ENCODE measurements around the gene TOGARAM1. TPM values are rescaled to one million over a fixed set of nuclear protein-coding genes. Genes with fewer than 3 reads are reported as not detected.

Gene TOGARAM1
- total RNA-seq, 2 experiments from 2014 or later = 4.5 to 5.4 TPM

- peaks cover 56% of the 10 kb centered on the region for H3K9me3 Mint-ChIP-seq
- POLR2A ChIA-PET = no interaction called here
- intact Hi-C loops (cut with micrococcal nuclease) = no loop called here
- peaks cover 65% of the 10 kb centered on the region for H3K36me3 Mint-ChIP-seq
- H3K4me3 Mint-ChIP-seq = peak overlapping the region; percentile 45
- no peaks in the 10 kb centered on the region for H3K27me3 Mint-ChIP-seq
- CTCF ChIA-PET = no interaction called here
- DNase-seq = no peak
- H3K27ac Mint-ChIP-seq = no peak overlapping the region
- peaks cover 69% of the 10 kb centered on the region for H3K4me1 Mint-ChIP-seq (ENCODE audit: low read depth)
Measured at GRCh38 chr14:44966601-44967336, 4.8 kb downstream of the TOGARAM1 start.

GRCh38 chr14:44968714-44969113 is 6.7 kb downstream of the TOGARAM1 start:
- ChIA-PET CTCF (no interaction called here), POLR2A (no interaction called here)
- Mint-ChIP-seq H3K4me3 (no peak overlapping the region), H3K4me1 (ENCODE audit: low read depth) (peaks cover 70% of the 10 kb centered on the region), H3K36me3 (peaks cover 62% of the 10 kb centered on the region), H3K27ac (no peak overlapping the region), H3K9me3 (peaks cover 56% of the 10 kb centered on the region), H3K27me3 (no peaks in the 10 kb centered on the region)
- intact Hi-C loops (cut with micrococcal nuclease) = no loop called here
- no peak for DNase-seq

GRCh38 chr14:44970907-44971306 is 8.9 kb downstream of the TOGARAM1 start:
- Mint-ChIP-seq H3K4me3 (no peak overlapping the region), H3K4me1 (ENCODE audit: low read depth) (peaks cover 57% of the 10 kb centered on the region), H3K27ac (no peak overlapping the region), H3K36me3 (peaks cover 48% of the 10 kb centered on the region), H3K9me3 (peaks cover 41% of the 10 kb centered on the region), H3K27me3 (no peaks in the 10 kb centered on the region)
- DNase-seq = no peak
- ChIA-PET POLR2A (no interaction called here), CTCF (no interaction called here)
- intact Hi-C loops (cut with micrococcal nuclease) = no loop called here

GRCh38 chr14:44971459-44971858 is 9.5 kb downstream of the TOGARAM1 start:
- no peak overlapping the region for H3K27ac Mint-ChIP-seq
- POLR2A ChIA-PET = no interaction called here

GRCh38 chr14:44979273-44979672 is 17.3 kb downstream of the TOGARAM1 start:
- no peak overlapping the region for H3K4me3 Mint-ChIP-seq
- no peak overlapping the region for H3K27ac Mint-ChIP-seq
- H3K27me3 Mint-ChIP-seq = no peaks in the 10 kb centered on the region
- H3K4me1 Mint-ChIP-seq (ENCODE audit: low read depth) = peaks cover 15% of the 10 kb centered on the region
- DNase-seq = no peak
- intact Hi-C loops (cut with micrococcal nuclease) = no loop called here
- ChIA-PET POLR2A (no interaction called here), CTCF (interaction anchor here (0.6 kb wide), 1 partner anchor 290 kb away, joined by 4 read pairs; no protein-coding TSS in a partner anchor)
- no peaks in the 10 kb centered on the region for H3K9me3 Mint-ChIP-seq
- no peaks in the 10 kb centered on the region for H3K36me3 Mint-ChIP-seq

More at GRCh38 chr14:44971459-44971858, 9.5 kb downstream of the TOGARAM1 start:
- no peaks in the 10 kb centered on the region for H3K27me3 Mint-ChIP-seq
- no peak overlapping the region for H3K4me3 Mint-ChIP-seq
- peaks cover 57% of the 10 kb centered on the region for H3K4me1 Mint-ChIP-seq (ENCODE audit: low read depth)
- intact Hi-C loops (cut with micrococcal nuclease) = no loop called here
- peaks cover 41% of the 10 kb centered on the region for H3K9me3 Mint-ChIP-seq
- H3K36me3 Mint-ChIP-seq = peaks cover 48% of the 10 kb centered on the region
- no peak for DNase-seq
- CTCF ChIA-PET = no interaction called here

GRCh38 chr14:44979740-44980356 is 17.9 kb downstream of the TOGARAM1 start:
- intact Hi-C loops (cut with micrococcal nuclease) = no loop called here
- Mint-ChIP-seq H3K4me1 (ENCODE audit: low read depth) (peaks cover 15% of the 10 kb centered on the region), H3K9me3 (no peaks in the 10 kb centered on the region), H3K27me3 (no peaks in the 10 kb centered on the region), H3K4me3 (no peak overlapping the region), H3K36me3 (no peaks in the 10 kb centered on the region), H3K27ac (no peak overlapping the region)
- no peak for DNase-seq
- ChIA-PET POLR2A (no interaction called here), CTCF (no interaction called here)

GRCh38 chr14:44981198-44981597 is 19.2 kb downstream of the TOGARAM1 start:
- Mint-ChIP-seq H3K9me3 (no peaks in the 10 kb centered on the region), H3K36me3 (no peaks in the 10 kb centered on the region), H3K27me3 (no peaks in the 10 kb centered on the region), H3K4me3 (no peak overlapping the region), H3K4me1 (ENCODE audit: low read depth) (peaks cover 15% of the 10 kb centered on the region), H3K27ac (no peak overlapping the region)
- CTCF ChIA-PET = no interaction called here
- POLR2A ChIA-PET = no interaction called here
- intact Hi-C loops (cut with micrococcal nuclease) = no loop called here
- no peak for DNase-seq

- H3K4me3 Mint-ChIP-seq = no peak overlapping the region
- no peaks in the 10 kb centered on the region for H3K9me3 Mint-ChIP-seq
- ChIA-PET CTCF (no interaction called here), POLR2A (no interaction called here)
- H3K36me3 Mint-ChIP-seq = no peaks in the 10 kb centered on the region
- no peak overlapping the region for H3K27ac Mint-ChIP-seq
- H3K4me1 Mint-ChIP-seq (ENCODE audit: low read depth) = peaks cover 15% of the 10 kb centered on the region
- H3K27me3 Mint-ChIP-seq = no peaks in the 10 kb centered on the region
- DNase-seq = no peak
- intact Hi-C loops (cut with micrococcal nuclease) = no loop called here
Measured at GRCh38 chr14:44982594-44982993, 20.6 kb downstream of the TOGARAM1 start.

GRCh38 chr14:44988694-44989093 is 26.7 kb downstream of the TOGARAM1 start:
- ChIA-PET CTCF (no interaction called here), POLR2A (no interaction called here)
- Mint-ChIP-seq H3K27me3 (no peaks in the 10 kb centered on the region), H3K4me1 (ENCODE audit: low read depth) (peaks cover 5% of the 10 kb centered on the region), H3K27ac (no peak overlapping the region), H3K4me3 (no peak overlapping the region), H3K9me3 (no peaks in the 10 kb centered on the region), H3K36me3 (no peaks in the 10 kb centered on the region)
- no peak for DNase-seq
- intact Hi-C loops (cut with micrococcal nuclease) = no loop called here

GRCh38 chr14:44989497-44990440 is 27.8 kb downstream of the TOGARAM1 start:
- POLR2A ChIA-PET = no interaction called here
- H3K4me3 Mint-ChIP-seq = no peak overlapping the region

GRCh38 chr14:44990533-44990932 is 28.5 kb downstream of the TOGARAM1 start:
- Mint-ChIP-seq H3K9me3 (no peaks in the 10 kb centered on the region), H3K27ac (no peak overlapping the region), H3K4me3 (no peak overlapping the region), H3K36me3 (no peaks in the 10 kb centered on the region), H3K27me3 (no peaks in the 10 kb centered on the region), H3K4me1 (ENCODE audit: low read depth) (peaks cover 5% of the 10 kb centered on the region)
- POLR2A ChIA-PET = no interaction called here
- CTCF ChIA-PET = no interaction called here
- DNase-seq = no peak
- intact Hi-C loops (cut with micrococcal nuclease) = no loop called here

More at GRCh38 chr14:44989497-44990440, 27.8 kb downstream of the TOGARAM1 start:
- Mint-ChIP-seq H3K9me3 (no peaks in the 10 kb centered on the region), H3K27ac (no peak overlapping the region), H3K27me3 (no peaks in the 10 kb centered on the region), H3K4me1 (ENCODE audit: low read depth) (peaks cover 5% of the 10 kb centered on the region), H3K36me3 (no peaks in the 10 kb centered on the region)
- CTCF ChIA-PET = no interaction called here
- intact Hi-C loops (cut with micrococcal nuclease) = no loop called here
- DNase-seq = no peak

- Mint-ChIP-seq H3K27me3 (no peaks in the 10 kb centered on the region), H3K9me3 (no peaks in the 10 kb centered on the region), H3K36me3 (peaks cover 17% of the 10 kb centered on the region), H3K4me1 (ENCODE audit: low read depth) (peaks cover 3% of the 10 kb centered on the region), H3K27ac (no peak overlapping the region), H3K4me3 (no peak overlapping the region)
- intact Hi-C loops (cut with micrococcal nuclease) = no loop called here
- ChIA-PET CTCF (no interaction called here), POLR2A (no interaction called here)
- no peak for DNase-seq
Measured at GRCh38 chr14:44995196-44995595, 33.2 kb downstream of the TOGARAM1 start.

All from activated CD4-positive, alpha-beta memory T cell treated with anti-CD3 and anti-CD28 coated beads for 36 hours (primary cell).